ENCODE data around the gene GOLGA1. TPM values are rescaled to one million over a fixed set of nuclear protein-coding genes. Genes with fewer than 3 reads are reported as not detected.

The GOLGA1 gene
- total and polyA plus RNA-seq, 9 of the 15 experiments (the other 6 are each of a cell fraction or from before 2014, with no cell fraction given) = 2.9 to 15.9 (median 8.5) TPM

GRCh38 chr9:124941679-124942561, 1.0 kb upstream of the GOLGA1 start:
- peak overlapping the region; percentile 99 for H3K4me2 ChIP-seq (ENCODE audit: insufficient read depth, low read length)
- ChIA-PET POLR2A (interaction anchor here (0.8 to 1.2 kb wide), 7 partner anchors 8 to 299 kb away, joined by 3 to 6 read pairs (median 4); partner anchors contain the start of gene HSPA5), CTCF (ENCODE audit: low intra/inter-chr PET ratio) (interaction anchor here (0.5 kb wide), 1 partner anchor 146 kb away, joined by 3 read pairs; no protein-coding TSS in a partner anchor)
- ATAC-seq (peak; percentile 55), FAIRE-seq (no peak), DNase-seq (ENCODE audit: extremely low read depth in 1 of 4, low spot score in 3 of 4) (peak in 2 of 4 experiments; percentile 30 to 70)
- H3K36me3 ChIP-seq (ENCODE audit: control insufficient read depth, insufficient read depth, low read length) = peaks cover 13% of the 10 kb centered on the region; the same call in 1 of the 3 replicates
- intact Hi-C loops (cut with micrococcal nuclease) (loop anchor here (2.0 kb wide), 1 partner anchor 71 kb away; no protein-coding TSS in a partner anchor), in situ Hi-C loops (cut with MboI) (no loop called here)
- H3K9me3 ChIP-seq (replicated peaks; ENCODE audit: control insufficient read depth, insufficient read depth, low read depth, low read length) = no peaks in the 10 kb centered on the region
- H3K27me3 ChIP-seq (ENCODE audit: control insufficient read depth in 2 of 2, insufficient read depth in 2 of 2, low read length in 2 of 2) = no peaks in the 10 kb centered on the region
- H3K4me3 ChIP-seq = peak overlapping the region; percentile 75
- H3K4me1 ChIP-seq (replicated peaks in 1 of 2; ENCODE audit: control insufficient read depth in 2 of 2, insufficient read depth in 2 of 2, low read length in 2 of 2) = peaks cover 6 to 8% of the 10 kb centered on the region in 2 experiments; a peak in 3 of 5 replicates
- no peaks in the 10 kb centered on the region for H4K20me1 ChIP-seq (replicated peaks; ENCODE audit: control insufficient read depth, insufficient read depth, low read length)
- H3K79me2 ChIP-seq (ENCODE audit: control insufficient read depth, insufficient read depth, low read length) = peaks cover 27% of the 10 kb centered on the region
- H3K9me1 ChIP-seq (ENCODE audit: control insufficient read depth, insufficient read depth, low read length) = no peaks in the 10 kb centered on the region
- BruUV-seq (replicated peaks) = no TSS peak
- peak overlapping the region; percentile 95 to 96 for H3K9ac ChIP-seq (ENCODE audit: insufficient read depth in 1 of 2, low read depth in 2 of 2, low read length in 2 of 2)
- peak overlapping the region; percentile 82 for H2AFZ ChIP-seq (ENCODE audit: low read depth, low read length)
- WGBS (ENCODE audit: insufficient coverage, low coverage, missing lambda C conversion rate) = 11% methylated on average over 31 of the region's 31 CpGs
- H3K27ac ChIP-seq (ENCODE audit: extremely low read depth, low read depth, low read length) = peak overlapping the region; percentile 95
- TF ChIP-seq L3MBTL2 (IDR thresholded peaks at IDR 0.05) = 0 out of 2 replicates have a peak, but pooled peaks have one; percentile 28
- no peak for TF ChIP-seq YY1 (IDR thresholded peaks at IDR 0.05; ENCODE audit: borderline replicate concordance in 1 of 3, control insufficient read depth in 1 of 3, extremely low read depth in 1 of 3, insufficient read depth in 3 of 3, insufficient read length in 1 of 3, insufficient replicate concordance in 2 of 3, low read depth in 1 of 3, low read length in 2 of 3)
- TF ChIP-seq RBM34 (IDR thresholded peaks at IDR 0.05; ENCODE audit: borderline replicate concordance, insufficient read depth, low read length) = no peak
- no peak for TF ChIP-seq FOXK1 (CRISPR knock-in tag; IDR thresholded peaks at IDR 0.05; ENCODE audit: borderline replicate concordance)
- TF ChIP-seq SUPT5H (IDR thresholded peaks at IDR 0.05) = no peak
- TF ChIP-seq E2F6 (IDR thresholded peaks at IDR 0.05; ENCODE audit: borderline replicate concordance in 1 of 2, extremely low read depth in 1 of 2, insufficient read depth in 1 of 2, insufficient read length in 1 of 2, low read depth in 1 of 2, low read length in 1 of 2, poor library complexity in 1 of 2, severe bottlenecking in 1 of 2) = no peak
- TF ChIP-seq POLR2B (IDR thresholded peaks at IDR 0.05; ENCODE audit: low read depth, partially characterized antibody) = peak; percentile 43
- no peak for TF ChIP-seq ZNF134 (CRISPR knock-in tag; conservative IDR thresholded peaks at IDR 0.05)
- TF ChIP-seq YBX1 (IDR thresholded peaks at IDR 0.05) = no peak
- TF ChIP-seq ZNF444 (CRISPR knock-in tag; IDR thresholded peaks at IDR 0.05) = no peak
- TF ChIP-seq TFE3 (CRISPR knock-in tag; IDR thresholded peaks at IDR 0.05) = no peak
- TF ChIP-seq CHAMP1 (IDR thresholded peaks at IDR 0.05) = no peak
